Measurements from ENCODE around the gene RHOF.

Gene RHOF

GRCh38 chr12:121804417-121805111, 11.1 kb upstream of the RHOF start:
- no peak for DNase-seq

- DNase-seq: peak; percentile 27
These were observed 10.5 kb upstream of the RHOF start, which contains the start of gene SETD1B for GRCh38 chr12:121803861-121804416. Gene SETD1B (plus strand): TSS chr12:121804009. CDS start chr12:121804738, 729 bp downstream.

GRCh38 chr12:121802843-121803698, 9.6 kb upstream of the RHOF start:
- DNase-seq: peak; percentile 95

- no peak for DNase-seq
These were observed 9.0 kb upstream of the RHOF start for GRCh38 chr12:121802485-121802842.

GRCh38 chr12:121801595-121802484, 8.4 kb upstream of the RHOF start:
- peak; percentile 39 for DNase-seq

GRCh38 chr12:121800694-121801594, 7.5 kb upstream of the RHOF start:
- no peak for DNase-seq

GRCh38 chr12:121799842-121800693, 6.6 kb upstream of the RHOF start:
- peak; percentile 56 for DNase-seq

- DNase-seq: peak; percentile 82
These were observed 5.8 kb upstream of the RHOF start for GRCh38 chr12:121799156-121799841.

GRCh38 chr12:121798787-121799155, 5.3 kb upstream of the RHOF start:
- no peak for DNase-seq

GRCh38 chr12:121797937-121798786, 4.7 kb upstream of the RHOF start:
- DNase-seq: peak; percentile 75

GRCh38 chr12:121796855-121797751, 3.6 kb upstream of the RHOF start:
- peak; percentile 64 for DNase-seq

- peak; percentile 48 for DNase-seq
These were observed 1.8 kb upstream of the RHOF start for GRCh38 chr12:121795034-121795968.

GRCh38 chr12:121794534-121795033, 1.1 kb upstream of the RHOF start:
- DNase-seq: no peak

- DNase-seq: peak; percentile 54
These were observed 498 bp upstream of the RHOF start for GRCh38 chr12:121793838-121794533.

- no peak for DNase-seq
These were observed 665 bp downstream of the RHOF start for GRCh38 chr12:121792607-121793439.

Data from DMS153 (cell line).